Fibroblast of villous mesenchyme (primary cell): ENCODE measurements around the gene TLCD2. TPM values are rescaled to one million over a fixed set of nuclear protein-coding genes. Genes with fewer than 3 reads are reported as not detected.

Experiments used
- DNase-seq: peaks from one replicate; pipeline ENCODE4 v3.0.0-alpha.2; 2010; ENCODE audit warnings: low read depth
- H3K4me3 ChIP-seq: 2 replicates; pipeline ENCODE4 v1.5.1; 2011; ENCODE audit warnings: low read depth, mild to moderate bottlenecking, low read length
- CTCF ChIP-seq: IDR thresholded peaks from 2 replicates; pipeline ENCODE4 v1.5.1; 2012; ENCODE audit warnings: low read depth, mild to moderate bottlenecking, low read length; ENCODE audit not compliant: insufficient read depth
- total RNA-seq: library from RNA; depleted of rRNA; stranded (reverse); fragments of >200 nt; gene quantifications from 2 replicates; pipeline ENCODE4 v1.2.3, GENCODE V29; 2012

TLCD2 gene
- total RNA-seq, 1 donor: 3.9 TPM

DNA sequence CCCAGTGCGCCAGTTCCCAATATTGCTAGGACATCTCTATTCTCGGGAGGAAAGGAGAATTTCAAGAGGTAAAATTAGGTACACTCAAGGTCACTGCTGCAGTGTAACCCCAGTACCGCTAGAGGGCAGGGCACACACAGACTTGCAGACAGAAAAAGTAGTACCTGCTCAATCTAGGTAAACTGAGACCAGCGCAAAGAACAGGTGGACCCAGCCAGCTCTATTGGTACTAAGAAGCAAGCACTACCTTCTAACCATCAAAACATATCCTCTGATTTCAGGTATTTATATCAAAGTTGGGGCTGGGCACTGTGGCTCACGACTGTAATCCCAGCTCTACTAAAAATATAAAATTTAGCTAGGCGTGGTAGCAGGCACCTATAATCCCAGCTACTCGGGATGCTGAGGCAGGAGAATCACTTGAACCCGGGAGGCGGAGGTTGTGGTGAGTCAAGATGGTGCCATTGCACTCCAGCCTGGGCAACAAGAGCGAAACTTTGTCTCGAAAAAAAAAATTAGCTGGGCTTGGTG, 10.7 kb upstream of the TLCD2 start:
- DNase-seq: peak; percentile 75
- H3K4me3 ChIP-seq: no peak overlapping the region
- peak; percentile 99 for TF ChIP-seq CTCF

DNA sequence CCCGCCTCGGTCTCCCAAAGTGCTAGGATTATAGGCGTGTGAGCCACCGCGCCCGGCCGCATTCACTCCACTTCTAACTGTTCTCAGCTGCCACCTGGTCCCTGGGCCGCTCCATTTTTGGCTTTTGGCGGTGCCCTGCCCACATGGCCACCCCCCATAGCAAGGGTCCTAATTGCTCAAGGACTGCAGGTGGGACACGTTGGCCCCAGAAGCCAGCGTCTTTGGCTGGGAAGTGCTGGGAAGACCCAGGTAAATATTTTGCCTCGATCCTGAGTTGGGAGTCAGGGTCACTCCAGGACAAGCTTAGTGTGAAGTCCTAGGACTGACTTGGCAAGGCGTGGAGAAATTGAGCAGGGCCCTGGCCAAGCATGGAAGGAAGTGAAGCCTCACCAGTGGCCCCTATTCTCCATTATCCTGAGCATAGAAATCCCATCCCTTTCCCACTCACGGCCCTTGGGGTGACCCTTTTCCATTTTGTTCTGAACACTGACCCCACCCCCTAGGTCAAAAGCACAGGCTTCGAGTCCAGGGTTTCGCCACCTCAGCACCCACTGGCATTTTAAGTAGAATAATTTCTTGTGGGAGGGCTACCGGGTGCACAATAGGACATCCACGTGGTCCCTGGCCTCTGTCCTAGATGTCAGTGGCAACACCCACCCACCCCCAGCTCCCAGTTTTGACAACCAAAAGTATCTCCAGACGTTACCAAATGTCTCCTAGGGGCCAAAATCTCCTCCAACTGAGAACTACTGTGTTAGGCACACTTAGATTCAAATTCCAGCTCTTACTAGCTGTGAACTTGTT, 8.4 kb upstream of the TLCD2 start:
- no peak for DNase-seq
- no peak for TF ChIP-seq CTCF
- H3K4me3 ChIP-seq: no peak overlapping the region

GRCh38 chr17:1716912-1717695, 6.9 kb upstream of the TLCD2 start:
- peak; percentile 100 for DNase-seq
- TF ChIP-seq CTCF: no peak
- peak overlapping the region; percentile 82 for H3K4me3 ChIP-seq

DNA sequence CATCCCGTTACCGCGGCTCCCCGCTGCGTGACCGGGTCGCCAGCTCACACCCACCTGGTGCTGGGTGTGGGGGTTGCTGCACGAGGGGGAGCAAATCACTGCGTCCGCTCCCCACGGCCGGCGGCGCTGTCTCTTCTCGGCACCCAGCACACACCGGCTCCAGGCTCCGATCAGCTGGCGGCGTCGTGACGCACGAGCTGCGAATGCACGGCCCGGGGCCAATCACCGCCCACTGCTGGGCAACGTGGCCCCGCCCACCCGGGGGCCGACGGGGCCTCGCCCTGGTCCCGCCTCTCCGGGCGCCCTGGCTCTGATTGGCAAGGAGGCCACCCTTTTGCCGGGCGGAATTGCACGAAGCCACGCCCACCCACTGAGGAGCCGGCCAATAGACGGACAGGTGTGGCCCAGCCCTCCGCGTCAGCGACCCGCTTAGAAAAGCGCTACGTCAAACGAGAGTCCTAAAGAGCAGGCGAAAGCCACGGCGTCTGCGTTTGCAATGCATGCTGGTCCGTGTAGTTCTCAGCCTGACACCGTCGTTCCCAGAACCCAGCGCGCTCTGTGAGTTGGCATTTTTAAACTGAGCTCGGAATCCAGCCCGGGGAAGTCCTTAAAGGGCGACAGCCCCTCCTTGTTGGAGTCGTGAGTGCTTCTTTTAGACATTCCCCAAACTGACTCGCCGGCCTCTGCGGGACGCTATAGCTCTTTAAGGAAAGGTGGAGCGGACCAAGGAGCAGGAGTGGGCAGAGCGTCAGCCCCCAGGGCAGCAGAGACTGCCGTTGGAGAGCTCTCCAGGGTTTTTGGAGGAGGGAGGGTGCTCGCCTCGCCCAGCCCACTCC, 6.1 kb upstream of the TLCD2 start:
- TF ChIP-seq CTCF: no peak
- peak overlapping the region; percentile 83 for H3K4me3 ChIP-seq
- peak; percentile 100 for DNase-seq

DNA sequence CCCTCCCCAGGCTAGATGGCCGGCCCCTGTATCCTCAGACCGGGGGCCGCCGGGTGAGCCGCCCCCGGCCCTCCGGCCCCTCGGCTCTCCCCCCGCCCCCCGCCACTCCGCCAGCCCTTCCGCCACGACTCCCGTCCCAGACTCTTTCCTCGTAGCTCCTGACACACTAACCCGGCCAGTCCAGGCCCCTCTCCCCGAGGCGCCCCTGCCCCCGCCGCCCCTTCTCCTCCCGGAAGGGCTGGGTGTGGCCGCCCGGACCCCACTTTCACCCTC, 5.6 kb upstream of the TLCD2 start:
- TF ChIP-seq CTCF: no peak
- H3K4me3 ChIP-seq: peak overlapping the region; percentile 83
- DNase-seq: no peak

GRCh38 chr17:1714980-1715802, 5.0 kb upstream of the TLCD2 start:
- H3K4me3 ChIP-seq: peak overlapping the region; percentile 83
- TF ChIP-seq CTCF: no peak
- DNase-seq: peak; percentile 91
